Esophagus muscularis mucosa (tissue), 4 donors: ENCODE results near the gene IRF4. TPM values are rescaled to one million over a fixed set of nuclear protein-coding genes. Genes with fewer than 3 reads are reported as not detected.

Experiments
- DNase-seq: peaks from one replicate; pipeline ENCODE4 v3.0.0-alpha.2; 2017; ENCODE audit errors: extremely low spot score
- H3K27ac ChIP-seq, 4 donors: fragments of 200-600 bp; sonication (generic); replicated peaks in 1 of 4; 1 replicate in 3 of 4; 2 replicates in 1 of 4; pipeline ENCODE4 v1.5.1; 2016 to 2019; ENCODE audit warnings: mild to moderate bottlenecking in 1 of 4
- H3K27me3 ChIP-seq, 4 donors: fragments of 200-600 bp; sonication (generic); one replicate each; pipeline versions ENCODE4 v1.5.1 to v1.6.0; 2016 to 2019
- H3K36me3 ChIP-seq, 4 donors: fragments of 200-600 bp; sonication (generic); one replicate each; pipeline ENCODE4 v1.5.1; 2016 to 2019
- H3K4me1 ChIP-seq, 4 donors: fragments of 200-600 bp; sonication (generic); one replicate each; pipeline ENCODE4 v1.5.1; 2016 to 2019
- H3K4me3 ChIP-seq, 4 donors: fragments of 200-600 bp; sonication (generic); 1 replicate in 2 of 4; 2 replicates in 2 of 4; pipeline ENCODE4 v1.5.1; 2016 to 2019; ENCODE audit warnings: mild to moderate bottlenecking in 4 of 4, moderate library complexity in 1 of 4
- H3K9me3 ChIP-seq, 4 donors: fragments of 200-600 bp; sonication (generic); 1 replicate in 3 of 4; 2 replicates in 1 of 4; pipeline ENCODE4 v1.5.1; 2016 to 2019
- CTCF ChIP-seq, 3 experiments: fragments of 200-600 bp in 2 of 3; fragments of 450-650 bp in 1 of 3; sonication (generic) in 2 of 3; IDR thresholded peaks; one replicate each; pipeline ENCODE4 v1.5.1; 2017 to 2019; ENCODE audit warnings: antibody characterized with exemption in 3 of 3, mild to moderate bottlenecking in 2 of 3, moderate library complexity in 1 of 3
- EP300 ChIP-seq: sonication (generic); formaldehyde crosslinking; IDR thresholded peaks from one replicate; pipeline ENCODE4 v1.6.1; 2017; ENCODE audit warnings: antibody characterized with exemption
- POLR2A ChIP-seq: fragments of 450-650 bp; IDR thresholded peaks from one replicate; pipeline ENCODE4 v1.6.1; 2017; ENCODE audit warnings: antibody characterized with exemption, moderate library complexity, mild to moderate bottlenecking, low read depth
- POLR2AphosphoS5 ChIP-seq, 2 donors: sonication (generic); formaldehyde crosslinking; IDR thresholded peaks; one replicate each; pipeline ENCODE4 v1.6.1; 2017; ENCODE audit warnings: antibody characterized with exemption in 2 of 2
- WGBS: methylation state at CpG from one replicate; pipeline ENCODE4 v1.1.5; 2018; 5-methylcytosine and 5-hydroxymethylcytosine counted together
- intact Hi-C: fragments of 100-400 bp; cut with DNase I; formaldehyde crosslinking; loops from one replicate; pipeline ENCODE4 v1.15.1; 2023
- total RNA-seq, 4 donors: library from RNA; depleted of rRNA; stranded (reverse); fragments of >200 nt; gene quantifications; one replicate each; pipeline versions ENCODE4 v1.1.0 to v1.2.1, GENCODE V29; 2016

The IRF4 gene
- total RNA-seq, 4 donors from 2014 or later: 0.29 to 9.5 (median 3.3) TPM

GRCh38 chr6:398558-399078, 7.1 kb downstream of the IRF4 start:
- Histone ChIP-seq H3K27ac (no peak overlapping the region), H3K4me1 (peaks cover 0 to 4% (median 3%) of the 10 kb centered on the region in 4 donors), H3K36me3 (no peaks in the 10 kb centered on the region), H3K4me3 (no peak overlapping the region), H3K27me3 (peaks cover 0 to 74% (median 9%) of the 10 kb centered on the region in 4 donors), H3K9me3 (no peaks in the 10 kb centered on the region)
- intact Hi-C loops: no loop called here
- DNase-seq: no peak
- TF ChIP-seq EP300 (no peak), CTCF (IDR thresholded peaks at IDR 0.05) (no peak), POLR2AphosphoS5 (IDR thresholded peaks at IDR 0.05) (no peak), POLR2A (no peak)
- WGBS: 90% methylated on average over 13 of the region's 13 CpGs

- 40% methylated on average over 11 of the region's 11 CpGs for WGBS
- Histone ChIP-seq H3K9me3 (no peaks in the 10 kb centered on the region), H3K4me3 (no peak overlapping the region), H3K27me3 (peaks cover 0 to 61% (median 2%) of the 10 kb centered on the region in 4 donors), H3K36me3 (no peaks in the 10 kb centered on the region), H3K27ac (no peak overlapping the region), H3K4me1 (no peaks in the 10 kb centered on the region)
- no peak for TF ChIP-seq EP300
- TF ChIP-seq POLR2A: no peak
- TF ChIP-seq CTCF (IDR thresholded peaks at IDR 0.05): no peak
- TF ChIP-seq POLR2AphosphoS5 (IDR thresholded peaks at IDR 0.05): no peak
- intact Hi-C loops: no loop called here
- DNase-seq: no peak
These were observed 8.4 kb downstream of the IRF4 start for GRCh38 chr6:399785-400534.

GRCh38 chr6:400815-401214, 9.3 kb downstream of the IRF4 start:
- H3K27me3 ChIP-seq: peaks cover 0 to 53% (median 2%) of the 10 kb centered on the region in 4 donors
- WGBS: 81% methylated on average over 6 of the region's 6 CpGs
- H3K4me1 ChIP-seq: no peaks in the 10 kb centered on the region
- intact Hi-C loops: no loop called here
- no peak for TF ChIP-seq EP300
- TF ChIP-seq CTCF (IDR thresholded peaks at IDR 0.05): no peak
- TF ChIP-seq POLR2A: no peak
- no peak for TF ChIP-seq POLR2AphosphoS5 (IDR thresholded peaks at IDR 0.05)
- no peak overlapping the region for H3K27ac ChIP-seq
- H3K4me3 ChIP-seq: no peak overlapping the region
- no peaks in the 10 kb centered on the region for H3K36me3 ChIP-seq
- no peaks in the 10 kb centered on the region for H3K9me3 ChIP-seq
- no peak for DNase-seq

- Histone ChIP-seq H3K36me3 (no peaks in the 10 kb centered on the region), H3K4me1 (no peaks in the 10 kb centered on the region), H3K27ac (no peak overlapping the region), H3K27me3 (peaks cover 0 to 49% (median 0%) of the 10 kb centered on the region in 4 donors), H3K9me3 (no peaks in the 10 kb centered on the region), H3K4me3 (no peak overlapping the region)
- 87% methylated on average over 25 of the region's 27 CpGs for WGBS
- TF ChIP-seq POLR2A (no peak), POLR2AphosphoS5 (IDR thresholded peaks at IDR 0.05) (no peak), EP300 (no peak), CTCF (IDR thresholded peaks at IDR 0.05) (no peak)
- intact Hi-C loops: no loop called here
- DNase-seq: no peak
These were observed 9.9 kb downstream of the IRF4 start for GRCh38 chr6:401239-401993.
